Left lung (tissue), 10 donors: ENCODE data around the gene ZBTB38. TPM values are rescaled to one million over a fixed set of nuclear protein-coding genes. Genes with fewer than 3 reads are reported as not detected.

Experiments used
- ATAC-seq: fragments of 200-7000 bp; cut with Tn5 transposase; one replicate; pipeline ENCODE4 v1.9.1; 2020; ENCODE audit warnings: moderate library complexity
- DNase-seq, 4 donors: peaks; one replicate each; pipeline ENCODE4 v3.0.0-alpha.2; 2013 to 2020
- H3K27ac ChIP-seq, 2 donors: fragments of 200-600 bp; sonication (generic) in 1 of 2; one replicate each; pipeline versions ENCODE4 v1.5.0 to v1.8.0; 2020 to 2021
- H3K27me3 ChIP-seq, 2 donors: fragments of 200-600 bp; sonication (generic) in 1 of 2; one replicate each; pipeline versions ENCODE4 v1.5.0 to v1.8.0; 2020 to 2021
- H3K36me3 ChIP-seq, 2 donors: fragments of 200-600 bp; sonication (generic) in 1 of 2; one replicate each; pipeline versions ENCODE4 v1.5.0 to v1.8.0; 2020 to 2021
- H3K4me1 ChIP-seq, 2 donors: fragments of 200-600 bp; one replicate each; pipeline ENCODE4 v1.8.0; 2021
- H3K4me3 ChIP-seq, 2 donors: fragments of 200-600 bp; sonication (generic) in 1 of 2; one replicate each; pipeline versions ENCODE4 v1.5.0 to v1.8.0; 2020 to 2021; ENCODE audit warnings: mild to moderate bottlenecking in 1 of 2
- H3K9me3 ChIP-seq, 2 donors: fragments of 200-600 bp; sonication (generic) in 1 of 2; one replicate each; pipeline versions ENCODE4 v1.5.0 to v1.8.0; 2020 to 2021
- CTCF ChIP-seq, 2 donors: fragments of 200-600 bp; sonication (generic) in 1 of 2; IDR thresholded peaks; one replicate each; pipeline versions ENCODE4 v1.5.0 to v1.8.0; 2021; ENCODE audit warnings: antibody characterized with exemption in 2 of 2
- intact Hi-C, 2 donors: fragments of 100-400 bp; cut with DNase I; formaldehyde crosslinking; loops; one replicate each; pipeline versions ENCODE4 v1.11.2 to v1.14.2; 2022
- polyA plus RNA-seq, 6 donors: library from polyadenylated mRNA; unstranded; fragments of 120-200 nt; gene quantifications; one replicate each; pipeline ENCODE4 v1.2.1, GENCODE V29; 2013; ENCODE audit not compliant: insufficient read length in 6 of 6
- total RNA-seq, 2 donors: library from RNA; stranded (reverse); fragmentation: NEBNext Ultra II Directional; extraction: Animal tissue kit (Norgen Biotek cat#: 25700); gene quantifications; one replicate each; pipeline ENCODE4 v1.2.1, GENCODE V29; 2021
- donor health status: DM: no; HTN: yes; CAD: no.
- donor health status: DM: no; HTN: no; CAD: no.

The ZBTB38 gene
- total and polyA plus RNA-seq, 8 donors = 71.7 to 91.4 (median 82.6) TPM

GRCh38 chr3:141355242-141355641 lies 13.1 kb upstream of the ZBTB38 start:
- no peak for ATAC-seq
- no peak overlapping the region for H3K4me3 ChIP-seq
- H3K27me3 ChIP-seq = no peaks in the 10 kb centered on the region
- H3K27ac ChIP-seq = no peak overlapping the region
- intact Hi-C loops = no loop called here
- no peaks in the 10 kb centered on the region for H3K9me3 ChIP-seq
- H3K4me1 ChIP-seq = no peaks in the 10 kb centered on the region
- no peak for TF ChIP-seq CTCF (IDR thresholded peaks at IDR 0.05)
- DNase-seq = no peak
- H3K36me3 ChIP-seq = no peaks in the 10 kb centered on the region

GRCh38 chr3:141356046-141356445 lies 12.3 kb upstream of the ZBTB38 start:
- no peaks in the 10 kb centered on the region for H3K36me3 ChIP-seq
- peaks cover 0 to 6% of the 10 kb centered on the region in 2 donors for H3K4me1 ChIP-seq
- TF ChIP-seq CTCF (IDR thresholded peaks at IDR 0.05) = no peak
- DNase-seq (no peak), ATAC-seq (no peak)
- H3K4me3 ChIP-seq = no peak overlapping the region
- no peaks in the 10 kb centered on the region for H3K9me3 ChIP-seq
- intact Hi-C loops = no loop called here
- no peak overlapping the region for H3K27ac ChIP-seq
- no peaks in the 10 kb centered on the region for H3K27me3 ChIP-seq

GRCh38 chr3:141360888-141361598 lies 7.3 kb upstream of the ZBTB38 start:
- H3K4me1 ChIP-seq = peaks cover 3 to 17% of the 10 kb centered on the region in 2 donors
- H3K4me3 ChIP-seq = no peak overlapping the region
- ATAC-seq = peak; percentile 96
- peak; percentile 39 to 78 for TF ChIP-seq CTCF (IDR thresholded peaks at IDR 0.05)
- intact Hi-C loops = loop anchor here in 1 of 2 donors (5.0 kb wide), 1 partner anchor 91 kb away; no protein-coding TSS in a partner anchor
- peak overlapping the region; percentile 42 to 61 for H3K27ac ChIP-seq
- H3K36me3 ChIP-seq = no peaks in the 10 kb centered on the region
- peak in 2 of 4 donors; percentile 64 to 84 for DNase-seq
- H3K9me3 ChIP-seq = no peaks in the 10 kb centered on the region
- no peaks in the 10 kb centered on the region for H3K27me3 ChIP-seq

- DNase-seq = no peak
- intact Hi-C loops = loop anchor here in 1 of 2 donors (5.0 kb wide), 1 partner anchor 90 kb away; no protein-coding TSS in a partner anchor
- no peak for ATAC-seq
These were observed 5.6 kb upstream of the ZBTB38 start for GRCh38 chr3:141362736-141363135.

More at GRCh38 chr3:141362736-141363135, 5.6 kb upstream of the ZBTB38 start:
- H3K27ac ChIP-seq = no peak overlapping the region
- H3K36me3 ChIP-seq = no peaks in the 10 kb centered on the region
- no peaks in the 10 kb centered on the region for H3K9me3 ChIP-seq
- TF ChIP-seq CTCF (IDR thresholded peaks at IDR 0.05) = no peak
- H3K4me1 ChIP-seq = peaks cover 19 to 33% of the 10 kb centered on the region in 2 donors
- H3K4me3 ChIP-seq = no peak overlapping the region
- H3K27me3 ChIP-seq = no peaks in the 10 kb centered on the region
